Natural killer cell (primary cell): ENCODE results near the gene DNAJC22. TPM values are rescaled to one million over a fixed set of nuclear protein-coding genes. Genes with fewer than 3 reads are reported as not detected.
A peak's percentile ranks its signal among the peaks of the same experiment; 100 is the strongest.

Source experiments
- ATAC-seq, 3 donors: fragments of 150-1000 bp in 2 of 3; fragments of 200-7000 bp in 1 of 3; cut with Tn5 transposase; 1 replicate in 1 of 3; 2 replicates in 2 of 3; pipeline ENCODE4 v1.10.0; 2021; ENCODE audit warnings: mild to moderate bottlenecking in 2 of 3, moderate library complexity in 2 of 3
- DNase-seq, 2 donors: peaks; one replicate each; pipeline versions ENCODE4 v3.0.0 to v3.0.0-alpha.2; 2013 to 2021; ENCODE audit warnings: mixed read lengths in 1 of 2
- H3K27ac ChIP-seq: one replicate; pipeline ENCODE4 v1.5.1; 2013; ENCODE audit warnings: mild to moderate bottlenecking, low read length
- H3K27me3 ChIP-seq: one replicate; pipeline ENCODE4 v1.6.1; 2013; ENCODE audit warnings: low read length; ENCODE audit not compliant: control insufficient read depth, insufficient read depth
- H3K36me3 ChIP-seq: one replicate; pipeline ENCODE4 v1.6.1; 2013; ENCODE audit warnings: low read length; ENCODE audit not compliant: control insufficient read depth, insufficient read depth
- H3K4me1 ChIP-seq: one replicate; pipeline ENCODE4 v1.6.1; 2013; ENCODE audit warnings: low read length; ENCODE audit not compliant: control insufficient read depth, insufficient read depth
- H3K4me3 ChIP-seq: one replicate; pipeline ENCODE4 v1.5.1; 2013; ENCODE audit warnings: low read length
- H3K9me3 ChIP-seq: one replicate; pipeline ENCODE4 v1.6.1; 2013; ENCODE audit warnings: low read length; ENCODE audit not compliant: control insufficient read depth, insufficient read depth
- H3K27ac Mint-ChIP-seq, 2 donors: one replicate each; pipeline ENCODE4 v1.8.0; 2022; ENCODE audit warnings: mild to moderate bottlenecking in 2 of 2, mixed read lengths in 2 of 2, moderate library complexity in 1 of 2
- H3K27me3 Mint-ChIP-seq, 2 donors: one replicate each; pipeline ENCODE4 v1.8.0; 2022; ENCODE audit warnings: low read depth in 2 of 2, mixed read lengths in 2 of 2
- H3K36me3 Mint-ChIP-seq: one replicate; pipeline ENCODE4 v1.8.0; 2022; ENCODE audit warnings: mixed read lengths
- H3K4me1 Mint-ChIP-seq, 2 donors: one replicate each; pipeline ENCODE4 v1.8.0; 2022; ENCODE audit warnings: mixed read lengths in 2 of 2
- H3K4me3 Mint-ChIP-seq: one replicate; pipeline ENCODE4 v1.8.0; 2022; ENCODE audit warnings: mild to moderate bottlenecking, moderate library complexity, mixed read lengths
- H3K9me3 Mint-ChIP-seq, 2 donors: one replicate each; pipeline ENCODE4 v1.8.0; 2022; ENCODE audit warnings: mixed read lengths in 2 of 2
- WGBS: methylation state at CpG from one replicate; pipeline ENCODE4 v1.1.7; 2013; ENCODE audit warnings: missing lambda C conversion rate; ENCODE audit not compliant: insufficient coverage; 5-methylcytosine and 5-hydroxymethylcytosine counted together
- intact Hi-C: fragments of 100-400 bp; cut with micrococcal nuclease; formaldehyde crosslinking; loops from one replicate; pipeline ENCODE4 v1.14.2; 2022
- total RNA-seq, 4 donors: library from RNA; stranded (reverse); fragments of 120-200 nt in 1 of 4; gene quantifications; one replicate each; pipeline versions ENCODE4 v1.2.3 to v1.2.4, GENCODE V29; 2013 to 2022
- TF ChIP-seq, protein P1 (sequence below): fragments of 200-600 bp; IDR thresholded peaks from one replicate; pipeline ENCODE4 v1.8.0; 2022; ENCODE audit warnings: antibody characterized with exemption

The DNAJC22 gene
- total RNA-seq, 3 donors from 2014 or later (not counting 1 experiment from before 2014, with no cell fraction given): not detected

DNA sequence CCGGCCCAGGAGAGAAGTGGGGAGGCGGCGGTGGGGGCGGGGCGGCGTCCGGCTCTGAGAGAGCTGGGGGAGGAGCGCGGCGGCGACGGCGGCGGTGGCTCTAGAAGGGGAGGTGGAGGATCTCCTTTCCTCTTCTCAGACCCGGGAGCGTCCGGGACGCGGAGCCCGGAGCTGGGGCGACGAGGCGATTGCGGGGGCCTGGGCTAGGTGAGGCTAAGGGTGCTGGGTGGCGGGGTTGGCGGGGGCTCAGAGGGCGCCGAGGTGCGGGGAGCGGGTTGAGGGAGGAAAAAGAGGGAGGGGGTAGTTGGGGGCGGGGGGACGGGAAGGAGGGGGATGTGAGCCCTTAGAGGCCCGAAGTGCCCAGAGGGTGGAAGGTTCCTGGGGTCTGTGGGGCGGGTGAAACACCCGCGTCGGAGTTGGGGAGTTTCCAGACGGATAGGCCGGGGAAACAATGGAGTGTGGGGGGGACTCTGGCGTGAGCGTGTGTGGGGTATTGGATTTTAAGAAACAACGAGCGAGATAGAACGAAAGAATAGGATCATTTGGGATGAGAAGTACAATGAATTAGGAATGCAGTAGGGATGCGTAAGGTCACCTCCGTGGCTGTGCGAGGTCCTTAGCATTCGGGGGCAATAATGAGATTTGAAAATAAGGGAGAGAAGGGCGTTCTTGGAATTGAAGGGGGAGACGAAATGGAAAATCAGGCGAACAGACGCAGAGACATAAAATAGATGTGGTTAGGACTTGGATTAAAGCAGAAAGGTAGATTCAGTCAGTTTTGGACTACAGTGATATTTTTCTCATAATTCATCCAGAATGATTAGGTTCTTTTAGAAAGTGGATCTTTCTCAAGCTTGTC lies 20.9 kb downstream of the DNAJC22 start, which contains the start of gene SPATS2:
Gene SPATS2, plus strand, starts transcription at position 82 of the 859 bp plus-strand sequence. CDS start 93,551 bp downstream, outside the sequence.
- H3K9me3 ChIP-seq: no peaks in the 10 kb centered on the region
- Mint-ChIP-seq H3K4me3 (peak within 1 kb of the TSS; percentile 84), H3K9me3 (no peaks in the 10 kb centered on the region), H3K27ac (peak within 1 kb of the TSS; percentile 78 to 91), H3K36me3 (no peaks in the 10 kb centered on the region), H3K27me3 (no peaks in the 10 kb centered on the region), H3K4me1 (peaks cover 25 to 33% of the 10 kb centered on the region in 2 donors)
- H3K4me1 ChIP-seq: peaks cover 13% of the 10 kb centered on the region
- no peaks in the 10 kb centered on the region for H3K36me3 ChIP-seq
- peak in 1 of 3 donors; percentile 23 for ATAC-seq
- 3% methylated on average over 51 of the region's 52 CpGs for WGBS
- no peaks in the 10 kb centered on the region for H3K27me3 ChIP-seq
- DNase-seq: peak; percentile 59 to 76
- intact Hi-C loops: no loop called here
- H3K27ac ChIP-seq: peak within 1 kb of the TSS; percentile 90
- TF ChIP-seq, protein P1, sequence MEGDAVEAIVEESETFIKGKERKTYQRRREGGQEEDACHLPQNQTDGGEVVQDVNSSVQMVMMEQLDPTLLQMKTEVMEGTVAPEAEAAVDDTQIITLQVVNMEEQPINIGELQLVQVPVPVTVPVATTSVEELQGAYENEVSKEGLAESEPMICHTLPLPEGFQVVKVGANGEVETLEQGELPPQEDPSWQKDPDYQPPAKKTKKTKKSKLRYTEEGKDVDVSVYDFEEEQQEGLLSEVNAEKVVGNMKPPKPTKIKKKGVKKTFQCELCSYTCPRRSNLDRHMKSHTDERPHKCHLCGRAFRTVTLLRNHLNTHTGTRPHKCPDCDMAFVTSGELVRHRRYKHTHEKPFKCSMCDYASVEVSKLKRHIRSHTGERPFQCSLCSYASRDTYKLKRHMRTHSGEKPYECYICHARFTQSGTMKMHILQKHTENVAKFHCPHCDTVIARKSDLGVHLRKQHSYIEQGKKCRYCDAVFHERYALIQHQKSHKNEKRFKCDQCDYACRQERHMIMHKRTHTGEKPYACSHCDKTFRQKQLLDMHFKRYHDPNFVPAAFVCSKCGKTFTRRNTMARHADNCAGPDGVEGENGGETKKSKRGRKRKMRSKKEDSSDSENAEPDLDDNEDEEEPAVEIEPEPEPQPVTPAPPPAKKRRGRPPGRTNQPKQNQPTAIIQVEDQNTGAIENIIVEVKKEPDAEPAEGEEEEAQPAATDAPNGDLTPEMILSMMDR: no peak
- peak within 1 kb of the TSS; percentile 95 for H3K4me3 ChIP-seq

DNA sequence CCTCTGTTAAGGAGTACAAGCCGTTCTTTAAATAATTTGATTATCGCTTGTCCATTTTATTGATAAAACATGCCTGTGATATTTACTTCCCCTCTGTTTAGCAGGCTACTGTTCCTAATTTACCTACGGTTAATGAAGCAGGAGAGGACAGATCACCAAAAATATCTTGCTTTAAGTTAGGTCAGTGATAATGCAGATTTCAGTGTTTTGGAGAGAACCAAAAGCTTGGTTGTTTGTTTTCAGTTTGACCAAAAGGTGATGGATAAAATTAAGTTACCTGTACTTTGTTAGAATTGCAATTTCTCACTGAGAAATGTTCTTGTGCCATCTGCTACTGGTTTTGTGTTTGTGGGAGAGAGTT lies 21.5 kb downstream of the DNAJC22 start:
- peaks cover 25 to 33% of the 10 kb centered on the region in 2 donors for H3K4me1 Mint-ChIP-seq
- no peak for DNase-seq
- peak overlapping the region; percentile 78 to 91 for H3K27ac Mint-ChIP-seq
- Histone ChIP-seq H3K4me3 (no peak overlapping the region), H3K36me3 (no peaks in the 10 kb centered on the region), H3K27me3 (no peaks in the 10 kb centered on the region), H3K4me1 (peaks cover 13% of the 10 kb centered on the region), H3K9me3 (no peaks in the 10 kb centered on the region), H3K27ac (peak overlapping the region; percentile 70)
- no peak for ATAC-seq
- no peaks in the 10 kb centered on the region for H3K9me3 Mint-ChIP-seq
- intact Hi-C loops: no loop called here
- H3K36me3 Mint-ChIP-seq: no peaks in the 10 kb centered on the region
- H3K27me3 Mint-ChIP-seq: no peaks in the 10 kb centered on the region
- H3K4me3 Mint-ChIP-seq: peak overlapping the region; percentile 84
- WGBS: 33% methylated on average over 1 of the region's 3 CpGs
- TF ChIP-seq, protein P1: no peak

DNA sequence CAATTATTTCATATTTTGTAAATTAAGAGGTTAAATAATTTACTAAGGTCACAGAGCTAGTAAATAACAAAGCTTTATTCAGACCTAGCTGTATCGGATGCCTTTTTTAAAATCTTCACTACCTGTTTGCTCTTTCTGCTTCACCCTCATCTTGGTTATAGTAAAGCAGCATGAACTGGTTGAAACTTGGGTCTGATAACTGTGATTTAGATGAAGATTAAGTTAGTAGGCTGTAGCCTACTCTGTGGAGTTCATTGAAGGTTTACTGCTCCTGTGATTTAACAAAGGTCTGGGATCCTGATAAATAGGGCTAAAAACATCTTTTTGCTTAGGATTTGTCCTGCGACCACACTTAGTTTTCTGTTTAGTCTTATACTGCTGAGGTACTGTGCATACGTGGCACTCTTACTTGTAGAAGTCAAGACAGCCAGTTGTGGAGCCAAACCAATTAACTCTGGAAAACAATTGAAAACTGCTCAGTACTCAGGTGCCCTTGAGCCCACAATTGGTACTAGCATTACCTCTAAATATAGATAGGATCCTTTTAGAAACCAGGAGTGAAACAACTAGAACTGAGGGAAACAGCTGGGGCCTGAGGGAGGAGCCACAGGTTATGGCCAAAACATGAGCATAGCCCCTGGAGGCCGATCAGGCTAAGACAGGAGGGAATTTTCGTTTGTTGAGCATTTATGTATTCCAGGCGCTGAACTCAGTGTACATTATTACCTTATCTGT lies 22.9 kb downstream of the DNAJC22 start:
- intact Hi-C loops: no loop called here
- H3K4me1 ChIP-seq: peaks cover 13% of the 10 kb centered on the region
- TF ChIP-seq, protein P1: no peak
- H3K36me3 ChIP-seq: no peaks in the 10 kb centered on the region
- no peak for ATAC-seq
- Mint-ChIP-seq H3K36me3 (no peaks in the 10 kb centered on the region), H3K27ac (peak overlapping the region; percentile 57 to 64), H3K4me3 (peak overlapping the region; percentile 40), H3K9me3 (no peaks in the 10 kb centered on the region), H3K4me1 (peaks cover 25 to 33% of the 10 kb centered on the region in 2 donors), H3K27me3 (no peaks in the 10 kb centered on the region)
- peak in 1 of 2 donors; percentile 53 for DNase-seq
- H3K27me3 ChIP-seq: no peaks in the 10 kb centered on the region
- no peak overlapping the region for H3K27ac ChIP-seq
- no peak overlapping the region for H3K4me3 ChIP-seq
- H3K9me3 ChIP-seq: no peaks in the 10 kb centered on the region
- 35% methylated on average over 4 of the region's 6 CpGs for WGBS
